Right atrium auricular region (tissue), 2 donors: Measurements from ENCODE around the gene CIDEB. TPM values are rescaled to one million over a fixed set of nuclear protein-coding genes. Genes with fewer than 3 reads are reported as not detected.

Experiments used
- DNase-seq: peaks from one replicate; pipeline ENCODE4 v3.0.0-alpha.2; 2019; ENCODE audit warnings: low spot score
- H3K27ac ChIP-seq, 2 donors: fragments of 200-600 bp; sonication (generic); 1 replicate in 1 of 2; 2 replicates in 1 of 2; pipeline ENCODE4 v1.5.1; 2016 to 2019
- H3K27me3 ChIP-seq, 2 donors: fragments of 200-600 bp; sonication (generic); one replicate each; pipeline versions ENCODE4 v1.5.1 to v1.6.0; 2017 to 2019
- H3K36me3 ChIP-seq: fragments of 200-600 bp; sonication (generic); one replicate; pipeline ENCODE4 v1.5.1; 2016
- H3K4me1 ChIP-seq, 2 donors: fragments of 200-600 bp; sonication (generic); one replicate each; pipeline versions ENCODE4 v1.5.1 to v1.6.0; 2017 to 2019
- H3K4me3 ChIP-seq, 2 donors: fragments of 200-600 bp; sonication (generic); 1 replicate in 1 of 2; 2 replicates in 1 of 2; pipeline ENCODE4 v1.5.1; 2017 to 2019; ENCODE audit warnings: mild to moderate bottlenecking in 1 of 2, moderate library complexity in 1 of 2
- H3K9me3 ChIP-seq, 2 donors: fragments of 200-600 bp; sonication (generic); one replicate each; pipeline ENCODE4 v1.5.1; 2019
- total RNA-seq, 2 donors: library from RNA; depleted of rRNA; stranded (reverse); fragments of >200 nt; gene quantifications; one replicate each; pipeline ENCODE4 v1.1.0, GENCODE V29; 2016
- TF ChIP-seq, protein P1 (sequence below), 2 donors: fragments of 200-600 bp; sonication (generic); IDR thresholded peaks; one replicate each; pipeline ENCODE4 v1.5.1; 2019; ENCODE audit warnings: antibody characterized with exemption in 2 of 2

Gene CIDEB
- total RNA-seq, 2 donors from 2014 or later = 2.0 to 6.6 TPM

DNA sequence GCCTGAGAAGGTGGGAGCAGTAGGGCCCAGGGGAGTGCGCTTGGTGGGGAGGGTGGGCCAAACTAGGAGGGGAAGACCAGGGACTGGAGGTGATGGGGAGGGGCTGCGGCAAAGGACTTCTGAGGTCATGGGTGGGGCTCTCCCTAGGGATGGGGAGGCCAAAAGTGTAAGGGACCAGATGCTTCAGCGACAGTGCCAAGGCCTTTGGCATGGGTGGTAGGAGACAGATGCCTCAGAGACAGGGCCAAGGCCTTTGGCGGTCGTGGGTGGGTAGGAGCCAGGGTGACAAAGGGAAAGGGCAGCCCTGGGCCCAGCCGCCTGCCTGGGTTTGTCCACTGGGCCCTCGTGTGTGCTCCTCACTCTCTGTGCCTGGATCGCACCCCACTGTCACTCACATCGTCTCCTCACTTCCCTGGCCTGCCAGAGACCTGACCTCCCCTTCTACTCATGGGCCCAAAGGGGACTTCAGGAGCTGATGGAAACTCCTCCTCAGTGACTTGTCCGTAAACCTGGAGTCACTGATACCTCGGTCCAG, 23.2 kb downstream of the CIDEB start:
- Histone ChIP-seq H3K36me3 (peaks cover 5% of the 10 kb centered on the region), H3K4me3 (no peak overlapping the region), H3K27me3 (no peaks in the 10 kb centered on the region), H3K9me3 (no peaks in the 10 kb centered on the region), H3K27ac (no peak overlapping the region), H3K4me1 (peaks cover 0 to 15% of the 10 kb centered on the region in 2 donors)
- TF ChIP-seq, protein P1, sequence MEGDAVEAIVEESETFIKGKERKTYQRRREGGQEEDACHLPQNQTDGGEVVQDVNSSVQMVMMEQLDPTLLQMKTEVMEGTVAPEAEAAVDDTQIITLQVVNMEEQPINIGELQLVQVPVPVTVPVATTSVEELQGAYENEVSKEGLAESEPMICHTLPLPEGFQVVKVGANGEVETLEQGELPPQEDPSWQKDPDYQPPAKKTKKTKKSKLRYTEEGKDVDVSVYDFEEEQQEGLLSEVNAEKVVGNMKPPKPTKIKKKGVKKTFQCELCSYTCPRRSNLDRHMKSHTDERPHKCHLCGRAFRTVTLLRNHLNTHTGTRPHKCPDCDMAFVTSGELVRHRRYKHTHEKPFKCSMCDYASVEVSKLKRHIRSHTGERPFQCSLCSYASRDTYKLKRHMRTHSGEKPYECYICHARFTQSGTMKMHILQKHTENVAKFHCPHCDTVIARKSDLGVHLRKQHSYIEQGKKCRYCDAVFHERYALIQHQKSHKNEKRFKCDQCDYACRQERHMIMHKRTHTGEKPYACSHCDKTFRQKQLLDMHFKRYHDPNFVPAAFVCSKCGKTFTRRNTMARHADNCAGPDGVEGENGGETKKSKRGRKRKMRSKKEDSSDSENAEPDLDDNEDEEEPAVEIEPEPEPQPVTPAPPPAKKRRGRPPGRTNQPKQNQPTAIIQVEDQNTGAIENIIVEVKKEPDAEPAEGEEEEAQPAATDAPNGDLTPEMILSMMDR (IDR thresholded peaks at IDR 0.05) = no peak
- DNase-seq = no peak

DNA sequence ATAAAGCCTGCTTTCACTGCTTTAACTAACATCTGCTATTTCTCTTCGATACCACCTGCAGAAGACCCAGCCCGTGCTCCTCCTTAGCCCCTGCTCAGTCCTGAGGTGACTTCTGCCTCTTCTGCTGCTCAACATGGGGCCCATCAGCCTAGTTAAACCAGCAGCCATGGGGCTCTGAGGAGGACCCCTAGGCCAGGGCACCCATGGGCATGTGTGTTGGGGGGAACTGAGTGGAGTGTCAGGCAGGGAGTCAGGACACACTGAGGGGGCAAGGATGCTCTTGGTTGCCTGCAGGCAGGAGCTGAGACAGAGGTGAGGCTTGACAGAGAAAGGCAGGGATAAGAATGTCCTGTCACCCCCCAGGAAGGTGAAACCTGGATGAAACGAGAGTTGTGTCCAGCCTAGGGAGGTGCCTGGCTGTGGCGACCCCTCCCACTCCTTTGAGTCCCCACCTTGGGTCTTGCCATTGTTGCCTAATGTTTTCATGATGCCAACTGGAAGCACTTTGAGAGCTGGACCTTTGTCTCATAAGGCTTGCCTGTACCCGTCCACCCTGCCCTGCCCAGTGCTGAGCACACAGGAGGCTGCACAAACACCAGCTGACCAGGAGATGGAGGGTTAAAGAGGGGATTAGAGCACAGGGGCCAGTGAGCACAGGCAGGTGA, 23.8 kb downstream of the CIDEB start:
- no peaks in the 10 kb centered on the region for H3K27me3 ChIP-seq
- no peak overlapping the region for H3K4me3 ChIP-seq
- H3K9me3 ChIP-seq = no peaks in the 10 kb centered on the region
- peaks cover 0 to 21% of the 10 kb centered on the region in 2 donors for H3K4me1 ChIP-seq
- H3K27ac ChIP-seq = no peak overlapping the region
- H3K36me3 ChIP-seq = no peaks in the 10 kb centered on the region
- DNase-seq = no peak
- TF ChIP-seq, protein P1 (IDR thresholded peaks at IDR 0.05) = no peak

DNA sequence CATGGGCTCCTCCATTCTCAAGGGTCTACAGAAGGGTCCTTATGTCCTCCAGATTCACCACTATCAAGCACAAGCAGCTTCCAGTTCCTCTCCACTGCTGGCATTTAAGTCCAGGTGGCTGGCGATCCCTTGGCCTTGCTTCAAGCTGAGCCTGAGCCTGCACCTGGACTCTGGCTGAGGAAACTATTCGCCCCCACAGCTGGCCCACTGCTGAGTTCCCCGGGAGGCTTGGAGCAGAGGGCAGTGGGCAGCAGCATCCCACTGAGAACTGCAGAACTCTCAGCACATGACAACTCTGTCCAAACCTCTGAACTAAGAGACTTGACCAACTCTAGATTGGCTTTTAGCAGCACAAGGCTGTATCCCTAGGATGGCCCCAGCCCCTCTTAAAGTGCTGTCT, 25.0 kb downstream of the CIDEB start:
- TF ChIP-seq, protein P1 (IDR thresholded peaks at IDR 0.05) = no peak
- Histone ChIP-seq H3K27me3 (no peaks in the 10 kb centered on the region), H3K4me3 (no peak overlapping the region), H3K9me3 (no peaks in the 10 kb centered on the region), H3K4me1 (peaks cover 0 to 27% of the 10 kb centered on the region in 2 donors), H3K27ac (no peak overlapping the region), H3K36me3 (no peaks in the 10 kb centered on the region)
- no peak for DNase-seq

DNA sequence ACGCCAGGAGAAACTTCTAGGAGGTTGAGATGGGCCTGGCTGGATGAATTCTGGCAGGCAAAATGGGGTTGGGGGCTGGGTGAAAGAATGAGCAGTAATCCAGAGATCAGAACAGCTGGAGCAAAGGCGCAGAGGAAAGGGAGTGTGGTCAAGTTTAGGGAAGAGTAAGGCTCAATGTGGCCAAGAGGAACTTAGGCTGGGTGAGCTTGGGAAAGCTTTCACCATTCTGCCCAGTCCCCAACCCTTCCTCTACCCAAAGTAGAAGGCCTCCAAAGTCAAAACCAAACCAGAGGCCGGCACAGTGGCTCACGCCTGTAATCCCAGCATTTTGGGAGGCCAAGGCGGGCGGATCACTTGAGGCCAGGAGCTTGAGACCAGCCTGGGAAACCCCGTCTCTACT, 26.1 kb downstream of the CIDEB start:
- TF ChIP-seq, protein P1 (IDR thresholded peaks at IDR 0.05) = no peak
- Histone ChIP-seq H3K9me3 (no peaks in the 10 kb centered on the region), H3K4me3 (no peak overlapping the region), H3K27me3 (no peaks in the 10 kb centered on the region), H3K4me1 (peaks cover 0 to 27% of the 10 kb centered on the region in 2 donors), H3K36me3 (no peaks in the 10 kb centered on the region), H3K27ac (no peak overlapping the region)
- DNase-seq = no peak

DNA sequence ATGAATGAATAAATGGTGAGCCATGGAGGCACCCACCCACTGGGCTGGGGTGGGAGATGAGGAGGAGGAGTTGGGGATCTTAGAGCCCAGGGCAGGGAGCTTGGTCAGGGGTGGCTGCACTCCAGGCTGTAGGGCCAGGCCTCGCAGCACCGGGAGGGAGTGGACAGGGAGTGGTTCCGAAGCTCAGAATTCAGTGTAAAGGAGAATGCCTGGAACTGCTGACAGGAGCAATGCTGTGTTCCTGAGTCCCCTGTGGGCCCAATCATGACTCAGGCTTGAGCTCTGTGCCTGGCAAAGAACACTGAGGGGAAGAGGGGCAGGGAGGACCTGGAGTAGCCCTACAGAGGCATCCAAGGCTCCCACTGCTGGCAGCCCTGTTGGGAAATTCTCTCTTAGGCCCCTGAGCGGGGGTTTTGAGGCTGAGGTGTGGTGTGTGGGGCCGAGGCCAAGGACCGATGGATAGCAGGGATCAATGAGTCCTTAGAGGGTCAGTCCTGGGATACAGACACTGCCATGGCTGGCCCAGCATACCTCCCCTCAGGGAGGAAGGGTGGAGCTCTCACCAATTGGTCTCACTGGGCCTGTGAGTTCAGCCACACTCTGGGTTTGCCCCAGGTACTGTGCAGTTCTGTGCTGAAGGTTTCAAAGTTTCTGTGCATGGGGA, 26.8 kb downstream of the CIDEB start:
- no peak overlapping the region for H3K27ac ChIP-seq
- H3K36me3 ChIP-seq = no peaks in the 10 kb centered on the region
- TF ChIP-seq, protein P1 (IDR thresholded peaks at IDR 0.05) = no peak
- H3K27me3 ChIP-seq = no peaks in the 10 kb centered on the region
- peaks cover 0 to 27% of the 10 kb centered on the region in 2 donors for H3K4me1 ChIP-seq
- H3K9me3 ChIP-seq = no peaks in the 10 kb centered on the region
- H3K4me3 ChIP-seq = no peak overlapping the region
- DNase-seq = no peak
